ENCODE measurements around the gene TLN1.

The TLN1 gene

DNA sequence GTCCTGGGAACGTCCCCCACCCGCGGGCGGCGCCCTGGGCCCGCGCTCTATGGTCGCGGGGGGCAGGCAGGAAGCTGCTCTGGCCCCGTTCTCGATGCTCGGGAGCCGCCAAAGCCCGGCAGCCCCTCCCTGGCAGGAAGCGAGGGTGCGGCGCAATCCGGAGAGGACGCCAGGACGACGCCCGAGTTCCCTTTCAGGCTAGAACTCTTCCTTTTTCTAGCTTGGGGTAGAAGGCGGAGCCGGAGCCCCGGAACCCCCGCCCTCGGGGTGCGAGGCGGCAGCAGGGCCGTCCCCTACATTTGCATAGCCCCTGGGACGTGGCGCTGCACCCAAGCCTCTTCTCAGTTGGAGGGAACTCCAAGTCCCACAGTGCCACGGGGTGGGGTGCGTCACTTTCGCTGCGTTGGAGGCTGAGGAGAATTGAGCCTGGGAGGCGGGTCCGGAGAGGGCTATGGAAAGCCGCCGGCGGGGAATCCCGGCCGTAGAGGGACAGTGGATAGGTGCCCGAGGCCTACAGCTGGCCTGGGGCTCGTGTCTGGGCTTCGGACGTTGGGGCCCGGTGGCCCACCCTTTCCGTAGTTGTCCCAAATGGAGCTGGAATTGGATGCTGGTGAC lies at the start of gene TLN1, which contains the start of gene CREB3:
Gene TLN1, minus strand, starts transcription at position 11 of the 615 bp plus-strand sequence. CDS start 6,501 bp downstream, outside the sequence.
Gene CREB3, plus strand, starts transcription at position 482 of the 615 bp plus-strand sequence. Its CDS starts 107 bp downstream, at position 589.
- H3K9me3 Mint-ChIP-seq = no peaks in the 10 kb centered on the region
- H3K4me3 Mint-ChIP-seq = no peak within 1 kb of the TSS

GRCh38 chr9:35781066-35781465 lies 49.1 kb upstream of the TLN1 start:
- Mint-ChIP-seq H3K27ac (no peak overlapping the region), H3K36me3 (peaks cover 29% of the 10 kb centered on the region), H3K27me3 (no peaks in the 10 kb centered on the region), H3K4me1 (peaks cover 10% of the 10 kb centered on the region), H3K9me3 (no peaks in the 10 kb centered on the region), H3K4me3 (no peak overlapping the region)
- ATAC-seq = no peak

More for the DNA sequence above, at the start of gene TLN1, which contains the start of gene CREB3:
- H3K4me1 Mint-ChIP-seq = peaks cover 21% of the 10 kb centered on the region
- peaks cover 14% of the 10 kb centered on the region for H3K36me3 Mint-ChIP-seq
- no peak within 1 kb of the TSS for H3K27ac Mint-ChIP-seq
- H3K27me3 Mint-ChIP-seq = no peaks in the 10 kb centered on the region
- peak; percentile 96 for ATAC-seq

DNA sequence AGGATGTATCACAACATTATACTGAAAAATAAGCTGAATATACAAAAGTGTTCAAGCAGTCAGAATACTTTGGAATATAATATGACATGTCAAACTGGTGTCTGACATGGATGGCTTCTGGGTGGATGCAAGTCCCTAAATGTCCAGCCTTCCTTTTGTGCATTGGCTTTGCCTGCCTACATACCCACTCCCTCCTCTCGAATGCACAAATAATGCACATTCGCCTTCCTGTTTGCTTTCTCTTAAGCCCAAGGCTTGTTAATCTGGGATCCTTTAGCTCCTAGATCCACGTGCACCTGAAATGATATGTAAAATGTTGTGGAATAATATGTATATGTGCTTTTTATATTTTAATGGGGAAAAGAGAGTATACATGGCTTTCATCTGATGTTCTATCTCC lies 46.5 kb upstream of the TLN1 start:
- peaks cover 13% of the 10 kb centered on the region for H3K36me3 Mint-ChIP-seq

DNA sequence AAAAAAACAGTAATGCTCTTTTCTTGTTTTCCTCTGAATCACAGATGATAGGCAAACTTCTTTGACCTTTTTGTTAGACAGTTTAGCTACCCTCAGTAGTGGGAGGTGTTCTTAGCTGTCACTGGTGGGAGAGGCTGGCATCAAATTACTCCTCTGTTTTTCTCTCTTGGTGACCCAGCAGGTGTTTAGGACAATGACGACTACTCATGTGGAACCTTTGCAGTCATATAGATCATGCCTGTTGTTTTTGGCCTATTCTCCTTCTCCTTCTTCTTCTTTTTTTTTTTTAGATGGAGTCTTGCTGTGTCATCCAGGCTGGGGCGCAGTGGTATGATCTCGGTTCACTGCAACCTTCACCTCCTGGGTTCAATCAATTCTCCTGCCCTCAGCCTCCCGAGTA lies 44.0 kb upstream of the TLN1 start:
- Mint-ChIP-seq H3K4me1 (peaks cover 21% of the 10 kb centered on the region), H3K27me3 (no peaks in the 10 kb centered on the region), H3K27ac (peak overlapping the region; percentile 81), H3K4me3 (no peak overlapping the region), H3K36me3 (peaks cover 8% of the 10 kb centered on the region), H3K9me3 (no peaks in the 10 kb centered on the region)
- peak; percentile 95 for ATAC-seq

More for the DNA sequence above, 46.5 kb upstream of the TLN1 start:
- no peak overlapping the region for H3K4me3 Mint-ChIP-seq
- ATAC-seq = no peak
- peaks cover 24% of the 10 kb centered on the region for H3K4me1 Mint-ChIP-seq
- no peaks in the 10 kb centered on the region for H3K9me3 Mint-ChIP-seq
- H3K27me3 Mint-ChIP-seq = no peaks in the 10 kb centered on the region
- H3K27ac Mint-ChIP-seq = no peak overlapping the region

DNA sequence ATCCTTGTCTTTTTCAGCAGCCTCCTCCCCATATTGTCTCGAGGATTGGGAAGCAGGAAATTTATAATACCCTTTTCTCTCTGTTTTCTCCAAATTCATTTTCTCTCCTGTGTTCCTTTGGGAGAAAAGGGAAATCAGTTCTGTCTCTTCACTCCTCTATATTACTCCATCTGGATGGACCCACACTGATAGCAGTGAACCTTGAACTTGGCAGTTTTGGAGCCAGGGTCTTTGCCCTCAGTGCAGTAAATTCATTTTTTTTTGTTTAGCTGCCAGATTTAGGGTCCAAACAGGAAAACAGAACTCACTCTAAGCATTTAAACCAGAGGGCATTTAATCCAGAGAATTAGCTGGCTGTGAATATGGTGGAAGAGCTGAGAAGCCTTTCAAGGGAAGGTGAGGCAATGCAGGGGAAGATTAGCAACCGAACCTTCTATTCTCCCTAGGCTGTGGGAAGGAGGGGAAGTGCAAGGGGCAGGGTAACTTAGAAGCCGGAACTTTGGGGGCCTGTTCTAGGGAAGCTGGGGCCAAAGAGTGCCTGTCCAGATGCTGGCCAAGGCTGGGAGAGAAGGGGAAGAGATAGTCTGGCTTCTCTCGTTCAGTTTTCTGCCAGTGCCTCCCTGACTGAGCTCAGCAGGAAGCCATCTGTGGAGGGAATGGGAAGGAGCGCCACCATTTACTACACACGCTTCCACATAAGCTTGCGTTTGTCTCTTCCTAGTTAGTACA lies 43.1 kb upstream of the TLN1 start:
- Mint-ChIP-seq H3K4me1 (peaks cover 18% of the 10 kb centered on the region), H3K27me3 (no peaks in the 10 kb centered on the region), H3K27ac (peak overlapping the region; percentile 81), H3K36me3 (peaks cover 2% of the 10 kb centered on the region), H3K9me3 (no peaks in the 10 kb centered on the region), H3K4me3 (no peak overlapping the region)
- ATAC-seq = no peak

DNA sequence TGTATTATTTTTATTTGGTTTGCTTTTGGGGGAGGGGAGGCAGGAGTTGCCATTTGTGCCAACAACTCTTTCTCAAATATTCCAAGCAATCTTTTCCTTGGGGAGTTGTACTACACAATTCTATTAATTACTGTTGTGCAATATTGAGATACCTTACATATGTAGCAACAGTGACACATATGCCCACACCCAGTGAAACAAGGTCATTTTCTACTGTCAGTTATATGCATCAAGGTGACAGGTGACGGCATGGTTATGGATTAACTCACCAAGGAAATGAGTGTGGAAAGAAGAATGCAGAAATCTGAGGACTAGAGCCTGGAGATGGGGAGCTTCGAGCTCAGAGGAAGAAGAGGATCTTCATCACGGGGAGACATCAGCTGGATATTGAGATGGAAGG lies 39.9 kb upstream of the TLN1 start:
- Mint-ChIP-seq H3K4me3 (no peak overlapping the region), H3K27me3 (no peaks in the 10 kb centered on the region), H3K27ac (no peak overlapping the region), H3K9me3 (no peaks in the 10 kb centered on the region), H3K4me1 (peaks cover 18% of the 10 kb centered on the region), H3K36me3 (no peaks in the 10 kb centered on the region)
- no peak for ATAC-seq

DNA sequence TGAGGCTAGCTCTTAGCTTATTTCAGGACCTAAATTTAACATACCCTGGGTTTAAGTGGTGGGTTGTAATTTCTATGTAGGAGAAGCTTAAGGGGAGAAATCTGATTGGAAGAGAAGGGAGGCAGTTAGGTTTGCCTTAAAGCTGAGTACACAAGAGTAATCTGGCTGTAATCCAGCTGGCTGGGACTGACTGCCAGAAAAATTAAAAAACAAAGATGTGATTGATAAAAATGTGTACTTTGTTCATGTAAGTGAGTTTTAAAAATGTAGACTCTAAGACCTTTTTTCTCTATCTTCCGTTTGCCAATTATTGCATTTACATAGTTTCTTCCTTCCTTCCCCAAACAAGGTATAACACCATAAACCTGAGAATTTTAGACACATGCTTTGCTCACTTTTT lies 39.5 kb upstream of the TLN1 start:
- H3K4me1 Mint-ChIP-seq = peaks cover 18% of the 10 kb centered on the region
- no peak overlapping the region for H3K27ac Mint-ChIP-seq
- H3K4me3 Mint-ChIP-seq = no peak overlapping the region
- no peaks in the 10 kb centered on the region for H3K36me3 Mint-ChIP-seq
- ATAC-seq = no peak
- no peaks in the 10 kb centered on the region for H3K27me3 Mint-ChIP-seq
- no peaks in the 10 kb centered on the region for H3K9me3 Mint-ChIP-seq

GRCh38 chr9:35771075-35771433 lies 39.1 kb upstream of the TLN1 start:
- ATAC-seq = no peak
- H3K36me3 Mint-ChIP-seq = no peaks in the 10 kb centered on the region
- H3K4me3 Mint-ChIP-seq = no peak overlapping the region
- H3K27me3 Mint-ChIP-seq = no peaks in the 10 kb centered on the region
- H3K4me1 Mint-ChIP-seq = peaks cover 14% of the 10 kb centered on the region
- no peaks in the 10 kb centered on the region for H3K9me3 Mint-ChIP-seq
- H3K27ac Mint-ChIP-seq = no peak overlapping the region

- no peaks in the 10 kb centered on the region for H3K36me3 Mint-ChIP-seq
- no peak for ATAC-seq
- H3K4me3 Mint-ChIP-seq = no peak overlapping the region
- H3K4me1 Mint-ChIP-seq = peaks cover 1% of the 10 kb centered on the region
- no peaks in the 10 kb centered on the region for H3K27me3 Mint-ChIP-seq
- no peak overlapping the region for H3K27ac Mint-ChIP-seq
- no peaks in the 10 kb centered on the region for H3K9me3 Mint-ChIP-seq
Observed at GRCh38 chr9:35769763-35770162, 37.8 kb upstream of the TLN1 start.

DNA sequence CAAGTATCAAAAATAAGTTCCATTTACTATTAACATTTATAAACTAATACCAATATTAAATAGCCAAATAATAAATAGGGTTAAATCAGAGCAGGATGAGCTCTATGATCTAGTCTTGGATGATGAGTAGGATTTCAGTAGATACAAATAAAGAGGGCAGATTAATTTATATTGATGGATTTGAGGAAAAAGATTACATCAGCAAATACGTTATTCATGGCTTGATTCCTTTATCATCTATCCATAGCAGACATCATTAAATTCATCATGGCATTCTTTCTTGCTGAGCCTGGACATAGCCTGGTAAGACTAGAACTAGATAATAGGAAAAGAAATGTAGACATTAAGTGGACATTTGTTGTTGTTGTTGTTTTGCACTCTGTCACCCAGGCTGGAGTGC lies 35.5 kb upstream of the TLN1 start:
- H3K36me3 Mint-ChIP-seq = no peaks in the 10 kb centered on the region
- H3K9me3 Mint-ChIP-seq = no peaks in the 10 kb centered on the region
- H3K4me1 Mint-ChIP-seq = peaks cover 6% of the 10 kb centered on the region
- H3K27ac Mint-ChIP-seq = no peak overlapping the region
- no peak for ATAC-seq
- no peaks in the 10 kb centered on the region for H3K27me3 Mint-ChIP-seq
- H3K4me3 Mint-ChIP-seq = no peak overlapping the region

GRCh38 chr9:35766997-35767396 lies 35.0 kb upstream of the TLN1 start:
- no peak for ATAC-seq
- Mint-ChIP-seq H3K4me1 (peaks cover 8% of the 10 kb centered on the region), H3K27ac (no peak overlapping the region), H3K9me3 (no peaks in the 10 kb centered on the region), H3K4me3 (no peak overlapping the region), H3K27me3 (no peaks in the 10 kb centered on the region), H3K36me3 (no peaks in the 10 kb centered on the region)

GRCh38 chr9:35763803-35764202 lies 31.8 kb upstream of the TLN1 start:
- Mint-ChIP-seq H3K27ac (no peak overlapping the region), H3K27me3 (no peaks in the 10 kb centered on the region), H3K4me3 (no peak overlapping the region), H3K36me3 (peaks cover 5% of the 10 kb centered on the region), H3K9me3 (no peaks in the 10 kb centered on the region), H3K4me1 (peaks cover 29% of the 10 kb centered on the region)
- ATAC-seq = no peak

- no peak for ATAC-seq
- H3K4me1 Mint-ChIP-seq = peaks cover 35% of the 10 kb centered on the region
- H3K4me3 Mint-ChIP-seq = no peak overlapping the region
- H3K36me3 Mint-ChIP-seq = peaks cover 5% of the 10 kb centered on the region
- H3K9me3 Mint-ChIP-seq = no peaks in the 10 kb centered on the region
- no peaks in the 10 kb centered on the region for H3K27me3 Mint-ChIP-seq
- no peak overlapping the region for H3K27ac Mint-ChIP-seq
Observed at GRCh38 chr9:35763181-35763580, 31.2 kb upstream of the TLN1 start.

- Mint-ChIP-seq H3K4me3 (no peak overlapping the region), H3K9me3 (no peaks in the 10 kb centered on the region), H3K27ac (no peak overlapping the region), H3K27me3 (no peaks in the 10 kb centered on the region), H3K36me3 (peaks cover 10% of the 10 kb centered on the region), H3K4me1 (peaks cover 60% of the 10 kb centered on the region)
- ATAC-seq = no peak
Observed at GRCh38 chr9:35760651-35761050, 28.7 kb upstream of the TLN1 start.

DNA sequence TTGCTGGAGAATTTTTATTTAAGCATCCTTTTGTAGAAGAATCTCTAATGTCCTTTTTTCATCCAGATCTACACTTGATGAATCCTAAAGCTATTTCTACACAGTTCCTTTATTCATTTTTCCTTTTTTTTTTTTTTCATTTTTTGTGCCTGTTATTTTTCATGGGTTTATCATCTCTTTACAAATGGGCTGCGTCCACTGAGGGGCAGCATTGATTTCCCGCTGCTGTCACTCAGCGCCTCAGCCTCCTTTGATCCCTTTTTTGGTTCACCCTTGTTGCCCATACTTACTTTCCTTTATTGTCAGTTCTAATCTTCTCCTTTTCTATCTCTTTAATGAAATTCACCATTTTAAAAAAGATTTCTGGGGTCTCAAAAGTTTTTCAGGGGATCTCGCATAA lies 27.8 kb upstream of the TLN1 start:
- Mint-ChIP-seq H3K36me3 (peaks cover 10% of the 10 kb centered on the region), H3K9me3 (no peaks in the 10 kb centered on the region), H3K27ac (no peak overlapping the region), H3K4me1 (peaks cover 61% of the 10 kb centered on the region), H3K27me3 (no peaks in the 10 kb centered on the region), H3K4me3 (no peak overlapping the region)
- ATAC-seq = no peak

- H3K4me1 Mint-ChIP-seq = peaks cover 61% of the 10 kb centered on the region
- no peak for ATAC-seq
- H3K36me3 Mint-ChIP-seq = peaks cover 18% of the 10 kb centered on the region
- no peaks in the 10 kb centered on the region for H3K27me3 Mint-ChIP-seq
- H3K27ac Mint-ChIP-seq = peak overlapping the region; percentile 96
- no peaks in the 10 kb centered on the region for H3K9me3 Mint-ChIP-seq
- H3K4me3 Mint-ChIP-seq = peak overlapping the region; percentile 5
Observed at GRCh38 chr9:35758475-35759050, 26.6 kb upstream of the TLN1 start.

All from stimulated activated memory B cell treated with anti-CD40 and anti-IgM and Interleukin-4, amounts not matched to agents 10 μg/mL and 1 μg/mL and 100 μg/mL, for 72 hours (primary cell).